HepG2 (cell line): ENCODE results near the gene HMGN4. TPM values are rescaled to one million over a fixed set of nuclear protein-coding genes. Genes with fewer than 3 reads are reported as not detected.
A peak's percentile ranks its signal among the peaks of the same experiment; 100 is the strongest.

Source experiments
- AGO2 ChIP-seq: fragments of 200-400 bp; formaldehyde crosslinking; optimal IDR thresholded peaks from 2 replicates; pipeline ENCODE3; 2017; ENCODE audit warnings: mild to moderate bottlenecking, low read depth, low read length, moderate library complexity
- FOXP1 ChIP-seq, 2 experiments: fragments of 450-650 bp in 1 of 2; IDR thresholded peaks; 2 replicates each; pipeline ENCODE4 v1.6.1; 2017 to 2018; ENCODE audit warnings: antibody characterized with exemption in 1 of 2
- MTA1 ChIP-seq: sonication (generic); formaldehyde crosslinking; IDR thresholded peaks from 2 replicates; pipeline ENCODE4 v1.4.0; 2020; ENCODE audit warnings: missing genetic modification reagents, mild to moderate bottlenecking, borderline replicate concordance
- NR2C2 ChIP-seq: sonication (generic); formaldehyde crosslinking; IDR thresholded peaks from 2 replicates; pipeline ENCODE4 v1.4.0; 2020; ENCODE audit warnings: missing genetic modification reagents, mild to moderate bottlenecking, moderate library complexity, borderline replicate concordance
- PTBP1 ChIP-seq: fragments of 200-400 bp; formaldehyde crosslinking; IDR thresholded peaks from 2 replicates; pipeline ENCODE4 v1.6.1; 2018; ENCODE audit warnings: low read length, low read depth; ENCODE audit not compliant: poor library complexity, severe bottlenecking
- SOX13 ChIP-seq, 3 experiments: fragments of 450-650 bp in 1 of 3; sonication (generic) in 1 of 3; formaldehyde crosslinking in 1 of 3; IDR thresholded peaks in 2 of 3; conservative IDR thresholded peaks in 1 of 3; 2 replicates each; pipeline versions ENCODE4 v1.5.0 to v1.6.1; 2016 to 2020; ENCODE audit warnings: antibody characterized with exemption in 1 of 3, mild to moderate bottlenecking in 1 of 3, missing compliant biosample characterization in 1 of 3, missing genetic modification reagents in 1 of 3, moderate library complexity in 1 of 3
- ZNF577 ChIP-seq: sonication (generic); formaldehyde crosslinking; IDR thresholded peaks from 2 replicates; pipeline ENCODE4 v1.4.0; 2020; ENCODE audit warnings: mild to moderate bottlenecking, low read depth, missing genetic modification reagents, borderline replicate concordance
- polyA plus RNA-seq, 8 experiments: library from polyadenylated mRNA; depleted of rRNA in 3 of 8; stranded (reverse) in 7 of 8; unstranded in 1 of 8; fragments of >200 nt; fragmentation: Illumina TruSeq in 4 of 8; extraction: Trizol in 4 of 8; gene quantifications; 2 replicates each; pipeline versions ENCODE4 v1.2.1 to v1.2.3, GENCODE V29; 2011 to 2016; ENCODE audit warnings: low read depth in 4 of 8, missing spikeins in 1 of 8, mixed read lengths in 1 of 8; ENCODE audit not compliant: insufficient read depth in 1 of 8
- total RNA-seq, 5 experiments: library from RNA; depleted of rRNA; stranded (reverse); fragments of >200 nt; fragmentation: Illumina TruSeq; extraction: Trizol; gene quantifications; 2 replicates each; pipeline ENCODE4 v1.2.3, GENCODE V29; 2016; ENCODE audit warnings: low read depth in 1 of 5
- TF ChIP-seq, protein P1 (sequence below): sonication (generic); formaldehyde crosslinking; IDR thresholded peaks from 2 replicates; pipeline ENCODE4 v1.4.0; 2020; ENCODE audit warnings: low read depth, missing genetic modification reagents
- TF ChIP-seq, protein P2 (sequence below): fragments of 450-650 bp; IDR thresholded peaks from 2 replicates; pipeline ENCODE4 v1.6.1; 2017
- TF ChIP-seq, protein P3 (sequence below): sonication (generic); formaldehyde crosslinking; IDR thresholded peaks from 2 replicates; pipeline ENCODE4 v1.8.0; 2022; ENCODE audit warnings: missing genetic modification reagents, mild to moderate bottlenecking, moderate library complexity, borderline replicate concordance
- TF ChIP-seq, protein P4 (sequence below): sonication (generic); formaldehyde crosslinking; IDR thresholded peaks from 2 replicates; pipeline ENCODE4 v1.4.0; 2020; ENCODE audit warnings: missing genetic modification reagents, low read depth, mild to moderate bottlenecking, borderline replicate concordance
- TF ChIP-seq, protein P5 (sequence below): sonication (generic); formaldehyde crosslinking; IDR thresholded peaks from 2 replicates; pipeline ENCODE4 v1.5.1; 2020; ENCODE audit warnings: mild to moderate bottlenecking, missing genetic modification reagents, borderline replicate concordance

Gene HMGN4
- total and polyA plus RNA-seq, 2 of the 13 experiments (the other 11 are each of a cell fraction or from before 2014, with no cell fraction given): 39.9 to 52.1 TPM

DNA sequence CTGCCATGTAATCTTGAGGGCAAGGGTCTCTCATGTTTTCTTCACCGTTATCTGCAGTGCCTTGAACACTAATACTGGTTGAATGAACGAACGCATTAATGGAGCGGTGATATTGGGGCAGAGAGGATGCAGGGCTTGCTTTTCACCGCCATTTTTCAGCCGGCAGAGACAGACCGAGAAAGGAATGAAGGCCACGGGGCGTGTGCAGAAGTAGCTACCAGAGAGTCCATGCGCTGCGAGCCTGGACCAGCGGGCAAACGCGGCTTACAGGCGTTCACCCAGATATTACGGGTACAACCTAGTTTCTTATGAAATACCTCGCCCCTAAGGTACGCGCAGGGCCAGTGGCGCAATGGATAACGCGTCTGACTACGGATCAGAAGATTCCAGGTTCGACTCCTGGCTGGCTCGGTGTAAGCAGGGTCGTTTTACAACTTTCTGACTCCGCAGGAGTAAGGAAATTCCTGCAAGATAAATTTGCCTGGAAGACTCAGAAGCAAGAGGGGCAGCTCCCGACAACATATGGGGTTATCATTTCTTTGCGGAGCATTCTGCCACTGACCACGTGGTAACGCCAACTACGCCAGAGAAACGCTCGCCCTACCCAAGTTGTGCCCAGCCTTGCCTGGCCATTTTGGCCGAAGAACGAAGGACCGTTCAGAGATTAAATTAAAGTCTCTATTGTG lies 863 bp upstream of the HMGN4 start (continued):
- TF ChIP-seq FOXP1 (IDR thresholded peaks at IDR 0.05) (no peak), FOXP1 (CRISPR knock-in tag; IDR thresholded peaks at IDR 0.05) (0 out of 2 replicates have a peak, but pooled peaks have one; percentile 19), NR2C2 (CRISPR knock-in tag) (no peak), ZNF577 (no peak), PTBP1 (no peak), AGO2 (no peak), MTA1 (peak; percentile 94; the same call in 1 of the 2 replicates), SOX13 (IDR thresholded peaks at IDR 0.05) (peak; percentile 31; the same call in 1 of the 2 replicates), SOX13 (CRISPR knock-in tag; conservative IDR thresholded peaks at IDR 0.05 in 1 of 2, IDR thresholded peaks at IDR 0.05 in 1 of 2) (peak in 1 of 2 experiments; percentile 65; a peak in 1 of 4 replicates)
- TF ChIP-seq, protein P1, sequence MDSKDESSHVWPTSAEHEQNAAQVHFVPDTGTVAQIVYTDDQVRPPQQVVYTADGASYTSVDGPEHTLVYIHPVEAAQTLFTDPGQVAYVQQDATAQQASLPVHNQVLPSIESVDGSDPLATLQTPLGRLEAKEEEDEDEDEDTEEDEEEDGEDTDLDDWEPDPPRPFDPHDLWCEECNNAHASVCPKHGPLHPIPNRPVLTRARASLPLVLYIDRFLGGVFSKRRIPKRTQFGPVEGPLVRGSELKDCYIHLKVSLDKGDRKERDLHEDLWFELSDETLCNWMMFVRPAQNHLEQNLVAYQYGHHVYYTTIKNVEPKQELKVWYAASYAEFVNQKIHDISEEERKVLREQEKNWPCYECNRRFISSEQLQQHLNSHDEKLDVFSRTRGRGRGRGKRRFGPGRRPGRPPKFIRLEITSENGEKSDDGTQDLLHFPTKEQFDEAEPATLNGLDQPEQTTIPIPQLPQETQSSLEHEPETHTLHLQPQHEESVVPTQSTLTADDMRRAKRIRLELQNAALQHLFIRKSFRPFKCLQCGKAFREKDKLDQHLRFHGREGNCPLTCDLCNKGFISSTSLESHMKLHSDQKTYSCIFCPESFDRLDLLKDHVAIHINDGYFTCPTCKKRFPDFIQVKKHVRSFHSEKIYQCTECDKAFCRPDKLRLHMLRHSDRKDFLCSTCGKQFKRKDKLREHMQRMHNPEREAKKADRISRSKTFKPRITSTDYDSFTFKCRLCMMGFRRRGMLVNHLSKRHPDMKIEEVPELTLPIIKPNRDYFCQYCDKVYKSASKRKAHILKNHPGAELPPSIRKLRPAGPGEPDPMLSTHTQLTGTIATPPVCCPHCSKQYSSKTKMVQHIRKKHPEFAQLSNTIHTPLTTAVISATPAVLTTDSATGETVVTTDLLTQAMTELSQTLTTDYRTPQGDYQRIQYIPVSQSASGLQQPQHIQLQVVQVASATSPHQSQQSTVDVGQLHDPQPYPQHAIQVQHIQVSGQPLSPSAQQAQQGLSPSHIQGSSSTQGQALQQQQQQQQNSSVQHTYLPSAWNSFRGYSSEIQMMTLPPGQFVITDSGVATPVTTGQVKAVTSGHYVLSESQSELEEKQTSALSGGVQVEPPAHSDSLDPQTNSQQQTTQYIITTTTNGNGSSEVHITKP (CRISPR knock-in tag): peak; percentile 54; the same call in 1 of the 2 replicates
- TF ChIP-seq, protein P2, sequence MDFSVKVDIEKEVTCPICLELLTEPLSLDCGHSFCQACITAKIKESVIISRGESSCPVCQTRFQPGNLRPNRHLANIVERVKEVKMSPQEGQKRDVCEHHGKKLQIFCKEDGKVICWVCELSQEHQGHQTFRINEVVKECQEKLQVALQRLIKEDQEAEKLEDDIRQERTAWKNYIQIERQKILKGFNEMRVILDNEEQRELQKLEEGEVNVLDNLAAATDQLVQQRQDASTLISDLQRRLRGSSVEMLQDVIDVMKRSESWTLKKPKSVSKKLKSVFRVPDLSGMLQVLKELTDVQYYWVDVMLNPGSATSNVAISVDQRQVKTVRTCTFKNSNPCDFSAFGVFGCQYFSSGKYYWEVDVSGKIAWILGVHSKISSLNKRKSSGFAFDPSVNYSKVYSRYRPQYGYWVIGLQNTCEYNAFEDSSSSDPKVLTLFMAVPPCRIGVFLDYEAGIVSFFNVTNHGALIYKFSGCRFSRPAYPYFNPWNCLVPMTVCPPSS: no peak
- TF ChIP-seq, protein P3, sequence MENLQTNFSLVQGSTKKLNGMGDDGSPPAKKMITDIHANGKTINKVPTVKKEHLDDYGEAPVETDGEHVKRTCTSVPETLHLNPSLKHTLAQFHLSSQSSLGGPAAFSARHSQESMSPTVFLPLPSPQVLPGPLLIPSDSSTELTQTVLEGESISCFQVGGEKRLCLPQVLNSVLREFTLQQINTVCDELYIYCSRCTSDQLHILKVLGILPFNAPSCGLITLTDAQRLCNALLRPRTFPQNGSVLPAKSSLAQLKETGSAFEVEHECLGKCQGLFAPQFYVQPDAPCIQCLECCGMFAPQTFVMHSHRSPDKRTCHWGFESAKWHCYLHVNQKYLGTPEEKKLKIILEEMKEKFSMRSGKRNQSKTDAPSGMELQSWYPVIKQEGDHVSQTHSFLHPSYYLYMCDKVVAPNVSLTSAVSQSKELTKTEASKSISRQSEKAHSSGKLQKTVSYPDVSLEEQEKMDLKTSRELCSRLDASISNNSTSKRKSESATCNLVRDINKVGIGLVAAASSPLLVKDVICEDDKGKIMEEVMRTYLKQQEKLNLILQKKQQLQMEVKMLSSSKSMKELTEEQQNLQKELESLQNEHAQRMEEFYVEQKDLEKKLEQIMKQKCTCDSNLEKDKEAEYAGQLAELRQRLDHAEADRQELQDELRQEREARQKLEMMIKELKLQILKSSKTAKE: no peak
- TF ChIP-seq, protein P4, sequence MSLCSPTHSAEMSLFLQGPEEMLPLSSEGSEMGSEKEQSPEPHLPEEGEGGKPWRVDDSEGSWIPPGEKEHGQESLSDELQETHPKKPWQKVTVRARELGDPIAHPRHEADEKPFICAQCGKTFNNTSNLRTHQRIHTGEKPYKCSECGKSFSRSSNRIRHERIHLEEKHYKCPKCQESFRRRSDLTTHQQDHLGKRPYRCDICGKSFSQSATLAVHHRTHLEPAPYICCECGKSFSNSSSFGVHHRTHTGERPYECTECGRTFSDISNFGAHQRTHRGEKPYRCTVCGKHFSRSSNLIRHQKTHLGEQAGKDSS: peak; percentile 60; the same call in 1 of the 2 replicates
- TF ChIP-seq, protein P5, sequence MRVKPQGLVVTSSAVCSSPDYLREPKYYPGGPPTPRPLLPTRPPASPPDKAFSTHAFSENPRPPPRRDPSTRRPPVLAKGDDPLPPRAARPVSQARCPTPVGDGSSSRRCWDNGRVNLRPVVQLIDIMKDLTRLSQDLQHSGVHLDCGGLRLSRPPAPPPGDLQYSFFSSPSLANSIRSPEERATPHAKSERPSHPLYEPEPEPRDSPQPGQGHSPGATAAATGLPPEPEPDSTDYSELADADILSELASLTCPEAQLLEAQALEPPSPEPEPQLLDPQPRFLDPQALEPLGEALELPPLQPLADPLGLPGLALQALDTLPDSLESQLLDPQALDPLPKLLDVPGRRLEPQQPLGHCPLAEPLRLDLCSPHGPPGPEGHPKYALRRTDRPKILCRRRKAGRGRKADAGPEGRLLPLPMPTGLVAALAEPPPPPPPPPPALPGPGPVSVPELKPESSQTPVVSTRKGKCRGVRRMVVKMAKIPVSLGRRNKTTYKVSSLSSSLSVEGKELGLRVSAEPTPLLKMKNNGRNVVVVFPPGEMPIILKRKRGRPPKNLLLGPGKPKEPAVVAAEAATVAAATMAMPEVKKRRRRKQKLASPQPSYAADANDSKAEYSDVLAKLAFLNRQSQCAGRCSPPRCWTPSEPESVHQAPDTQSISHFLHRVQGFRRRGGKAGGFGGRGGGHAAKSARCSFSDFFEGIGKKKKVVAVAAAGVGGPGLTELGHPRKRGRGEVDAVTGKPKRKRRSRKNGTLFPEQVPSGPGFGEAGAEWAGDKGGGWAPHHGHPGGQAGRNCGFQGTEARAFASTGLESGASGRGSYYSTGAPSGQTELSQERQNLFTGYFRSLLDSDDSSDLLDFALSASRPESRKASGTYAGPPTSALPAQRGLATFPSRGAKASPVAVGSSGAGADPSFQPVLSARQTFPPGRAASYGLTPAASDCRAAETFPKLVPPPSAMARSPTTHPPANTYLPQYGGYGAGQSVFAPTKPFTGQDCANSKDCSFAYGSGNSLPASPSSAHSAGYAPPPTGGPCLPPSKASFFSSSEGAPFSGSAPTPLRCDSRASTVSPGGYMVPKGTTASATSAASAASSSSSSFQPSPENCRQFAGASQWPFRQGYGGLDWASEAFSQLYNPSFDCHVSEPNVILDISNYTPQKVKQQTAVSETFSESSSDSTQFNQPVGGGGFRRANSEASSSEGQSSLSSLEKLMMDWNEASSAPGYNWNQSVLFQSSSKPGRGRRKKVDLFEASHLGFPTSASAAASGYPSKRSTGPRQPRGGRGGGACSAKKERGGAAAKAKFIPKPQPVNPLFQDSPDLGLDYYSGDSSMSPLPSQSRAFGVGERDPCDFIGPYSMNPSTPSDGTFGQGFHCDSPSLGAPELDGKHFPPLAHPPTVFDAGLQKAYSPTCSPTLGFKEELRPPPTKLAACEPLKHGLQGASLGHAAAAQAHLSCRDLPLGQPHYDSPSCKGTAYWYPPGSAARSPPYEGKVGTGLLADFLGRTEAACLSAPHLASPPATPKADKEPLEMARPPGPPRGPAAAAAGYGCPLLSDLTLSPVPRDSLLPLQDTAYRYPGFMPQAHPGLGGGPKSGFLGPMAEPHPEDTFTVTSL: peak; percentile 64; the same call in 1 of the 2 replicates
